GM18907 (cell line): ENCODE measurements around the gene AQP11.

Experiments used
- ATAC-seq: cut with Tn5 transposase; IDR thresholded peaks from one replicate; pipeline ENCODE4 v1.9.1; 2021; ENCODE audit warnings: mild to moderate bottlenecking, moderate library complexity; ENCODE audit not compliant: unreplicated experiment

Gene AQP11

GRCh38 chr11:77658213-77659013, 68.7 kb downstream of the AQP11 start:
- ATAC-seq = no peak
